NCI-H2196 (cell line): ENCODE measurements around the gene STK39.
"Not testable (repeated sequence)": the region's sequence is repeated elsewhere in the genome, so short reads cannot be mapped to it uniquely, and the experiment has no call there.

ENCODE experiments used
- DNase-seq: peaks from one replicate; lab custom pipeline; 2025; ENCODE audit not compliant: unreplicated experiment; lab: John Stamatoyannopoulos, UW

Gene STK39

GRCh38 chr2:168097431-168097830 lies 150.0 kb downstream of the STK39 start:
- DNase-seq, result no peak

GRCh38 chr2:168096158-168096557 lies 151.2 kb downstream of the STK39 start:
- no peak for DNase-seq

GRCh38 chr2:168091986-168092385 lies 155.4 kb downstream of the STK39 start:
- DNase-seq, result no peak

DNA sequence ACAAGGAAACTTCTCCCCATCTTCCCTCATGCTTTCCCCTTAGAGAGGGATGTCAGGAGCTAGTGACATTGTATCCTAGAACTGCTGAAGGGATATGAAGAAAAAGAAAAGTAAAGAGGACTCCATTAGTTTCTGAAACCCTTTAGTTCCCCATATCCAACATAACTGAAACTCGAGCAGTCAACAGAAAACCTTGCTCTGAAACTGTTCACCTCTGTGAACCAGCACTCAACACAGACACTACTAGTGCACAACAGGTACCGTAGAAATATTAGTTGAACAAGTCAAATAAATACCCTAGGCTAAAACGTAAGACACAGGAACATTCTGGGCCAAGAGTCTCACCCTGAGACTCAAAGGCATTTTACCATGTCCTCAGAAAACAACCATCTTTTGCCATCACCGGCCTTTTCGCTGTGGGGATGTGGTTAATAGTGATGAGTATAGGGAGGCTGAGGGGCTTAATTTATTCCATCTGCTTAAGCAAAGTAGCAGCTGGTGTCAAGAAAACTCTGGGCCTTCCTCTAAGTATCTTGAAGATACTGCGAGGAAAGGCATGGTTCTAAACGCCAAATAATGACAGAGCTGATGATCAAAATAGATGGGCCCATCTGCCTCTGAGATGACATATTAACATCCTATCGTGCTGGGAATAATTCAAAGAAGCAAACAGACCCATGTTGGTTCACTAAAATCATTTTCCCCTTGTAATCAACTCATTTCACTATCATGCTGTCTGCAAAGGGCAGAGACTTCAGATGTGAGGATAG lies 156.8 kb downstream of the STK39 start:
- DNase-seq, result no peak

DNA sequence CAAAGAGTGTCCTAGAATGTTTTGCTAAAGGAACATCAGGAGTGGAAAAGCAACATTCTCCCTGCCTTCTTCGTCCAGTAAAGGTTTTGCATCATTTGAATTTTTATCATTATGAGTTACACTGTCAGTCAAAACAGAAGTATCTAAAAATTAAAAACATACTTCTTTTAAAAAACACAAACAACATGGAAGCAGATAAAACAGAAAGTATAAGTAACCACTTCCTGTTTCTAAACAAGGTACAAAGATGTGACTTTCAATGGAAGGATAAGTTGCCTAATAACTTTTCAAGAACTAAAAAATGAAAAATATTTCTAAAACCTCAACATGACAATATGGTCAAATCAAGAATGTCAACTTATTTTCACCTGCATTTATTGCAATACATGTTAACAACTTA lies 158.2 kb downstream of the STK39 start:
- no peak for DNase-seq

GRCh38 chr2:168087401-168087800 lies 160.0 kb downstream of the STK39 start:
- no peak for DNase-seq

GRCh38 chr2:168086851-168087250 lies 160.5 kb downstream of the STK39 start:
- DNase-seq, result no peak

- DNase-seq, result no peak
Observed at GRCh38 chr2:168085801-168086361, 161.5 kb downstream of the STK39 start.

- no peak for DNase-seq
Observed at GRCh38 chr2:168084288-168084687, 163.1 kb downstream of the STK39 start.

GRCh38 chr2:168081452-168081851 lies 165.9 kb downstream of the STK39 start:
- not testable (repeated sequence) for DNase-seq

DNA sequence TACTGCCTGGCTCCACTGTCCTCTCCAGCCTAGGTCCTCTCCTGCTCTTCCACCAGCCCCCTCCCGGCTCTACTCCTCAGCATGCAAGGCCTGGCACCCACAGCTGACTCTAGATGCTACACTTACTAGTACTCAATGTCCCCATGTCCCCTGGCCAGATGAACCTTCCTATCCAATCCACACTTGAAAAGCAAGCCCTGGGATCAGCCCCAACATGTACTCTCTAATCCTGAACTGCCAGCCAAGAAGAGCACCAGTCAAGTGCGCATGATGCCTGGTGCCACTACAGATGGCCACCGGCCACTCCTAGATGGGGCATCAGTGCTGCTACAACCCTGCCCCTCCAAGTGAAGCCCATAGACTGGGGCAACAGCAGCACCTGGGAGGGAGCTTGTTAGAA lies 168.2 kb downstream of the STK39 start:
- DNase-seq, result no peak

DNA sequence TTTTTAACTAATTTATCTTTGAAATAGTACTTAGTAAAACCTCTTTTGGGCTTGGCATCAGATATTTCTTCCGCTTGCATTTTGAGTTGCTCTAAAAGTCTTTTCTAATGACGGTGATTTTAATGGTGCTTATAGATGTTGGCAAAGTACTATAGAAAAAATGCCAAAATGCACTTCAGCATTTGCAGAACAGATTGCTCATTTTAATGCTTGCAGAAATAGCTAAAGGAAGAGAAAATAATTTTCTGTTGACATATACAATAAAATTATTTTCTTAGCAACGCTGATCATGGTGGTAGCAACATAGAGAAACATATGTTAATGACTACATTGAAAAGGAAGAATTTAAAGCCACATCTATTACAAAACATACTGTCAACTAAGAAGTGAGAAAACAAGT lies 170.7 kb downstream of the STK39 start:
- no peak for DNase-seq

- no peak for DNase-seq
Observed at GRCh38 chr2:168075446-168075845, 171.9 kb downstream of the STK39 start.

DNA sequence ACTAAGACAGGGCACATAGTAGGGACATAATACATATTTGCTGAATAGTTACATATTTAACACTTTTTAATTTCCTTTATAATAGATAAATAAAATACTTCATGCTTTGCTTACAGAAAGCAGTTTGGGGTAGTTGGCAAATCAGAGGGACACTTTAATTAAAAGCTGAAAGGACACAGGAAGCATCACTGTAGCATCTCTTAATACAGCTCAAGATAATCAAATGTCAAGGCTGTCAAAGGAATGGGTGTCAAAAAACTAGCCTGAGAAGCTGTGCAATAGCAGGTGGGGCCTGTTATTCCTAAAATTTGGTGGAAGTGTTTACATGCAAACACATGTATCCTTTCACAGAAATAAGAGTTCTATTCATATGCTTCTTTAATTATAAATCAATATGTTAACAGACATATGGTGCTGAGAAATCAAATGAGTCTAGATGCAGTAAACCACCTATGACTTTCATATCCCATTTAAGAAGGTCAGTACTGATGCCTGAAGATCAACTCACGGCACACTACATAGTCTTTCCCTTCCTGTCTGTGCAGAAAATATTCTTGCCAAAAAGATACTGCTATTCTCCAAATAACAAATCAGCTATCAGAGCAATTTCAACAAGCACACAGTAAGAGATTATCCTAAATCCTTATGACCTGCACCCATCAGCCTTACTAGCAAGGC lies 174.6 kb downstream of the STK39 start:
- no peak for DNase-seq

DNA sequence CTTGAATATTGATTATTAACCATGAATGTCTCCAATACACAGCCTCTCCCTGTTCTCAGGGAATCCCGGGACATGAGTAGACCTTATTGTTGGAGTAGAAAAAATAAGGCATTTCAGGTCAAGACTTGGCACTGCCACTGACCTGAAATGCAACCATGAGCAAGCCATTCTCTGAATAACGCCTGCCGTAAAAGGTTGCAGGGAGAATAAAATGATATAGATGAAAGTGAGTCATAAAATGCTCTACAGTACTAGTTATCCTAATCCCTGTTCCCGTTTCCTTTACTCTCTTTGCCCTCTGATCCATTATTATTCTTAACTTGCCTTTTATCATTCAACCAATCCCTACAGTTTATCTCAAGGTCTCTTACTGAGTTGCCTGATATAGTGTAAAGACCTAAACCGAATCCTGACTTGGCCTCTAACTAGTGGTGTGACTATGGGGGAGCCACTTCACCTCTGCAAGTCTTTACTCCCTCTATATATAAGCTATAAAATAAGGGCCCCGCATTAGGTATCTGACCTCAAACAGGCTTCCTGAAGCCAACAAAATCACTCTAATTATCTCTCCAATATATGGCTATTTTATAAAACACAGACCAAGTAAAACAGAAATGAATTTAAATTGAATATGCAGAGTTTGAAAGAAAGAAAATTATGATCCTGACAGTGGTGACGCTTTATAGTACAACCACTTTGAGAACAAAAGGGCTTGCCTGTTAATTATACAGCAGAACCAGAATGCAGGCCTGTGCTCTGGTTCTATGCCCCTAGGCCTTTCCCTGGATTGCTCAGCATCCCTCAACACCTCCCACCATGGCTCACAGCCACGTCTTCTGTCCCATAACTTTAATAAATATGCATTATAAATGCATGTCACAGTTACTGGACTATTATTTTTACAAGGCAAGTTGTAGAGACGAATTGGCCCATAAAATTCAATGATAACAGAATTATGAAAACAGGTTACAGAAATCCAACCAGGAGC lies 183.1 kb downstream of the STK39 start:
- DNase-seq, result no peak

DNA sequence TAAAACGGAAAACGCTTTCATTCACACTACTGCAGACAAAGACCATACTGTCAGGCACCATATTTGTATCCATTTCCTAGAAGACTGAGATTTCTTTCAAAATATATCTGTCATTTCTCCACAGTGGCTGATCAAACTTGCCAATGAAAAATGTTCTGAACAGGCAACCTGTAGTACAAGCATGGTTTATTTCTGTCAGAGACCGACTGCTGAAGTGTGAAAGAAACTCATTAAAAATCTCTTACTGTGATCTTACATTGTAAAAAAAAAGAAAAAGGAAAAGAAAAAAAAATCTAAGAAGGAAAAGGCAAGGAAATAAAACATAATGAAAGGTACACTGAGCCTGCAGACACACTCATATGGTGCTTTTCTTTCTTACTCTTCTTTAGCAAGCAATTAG lies 184.5 kb downstream of the STK39 start:
- DNase-seq, result no peak

- no peak for DNase-seq
Observed at GRCh38 chr2:168062054-168062453, 185.3 kb downstream of the STK39 start.

DNA sequence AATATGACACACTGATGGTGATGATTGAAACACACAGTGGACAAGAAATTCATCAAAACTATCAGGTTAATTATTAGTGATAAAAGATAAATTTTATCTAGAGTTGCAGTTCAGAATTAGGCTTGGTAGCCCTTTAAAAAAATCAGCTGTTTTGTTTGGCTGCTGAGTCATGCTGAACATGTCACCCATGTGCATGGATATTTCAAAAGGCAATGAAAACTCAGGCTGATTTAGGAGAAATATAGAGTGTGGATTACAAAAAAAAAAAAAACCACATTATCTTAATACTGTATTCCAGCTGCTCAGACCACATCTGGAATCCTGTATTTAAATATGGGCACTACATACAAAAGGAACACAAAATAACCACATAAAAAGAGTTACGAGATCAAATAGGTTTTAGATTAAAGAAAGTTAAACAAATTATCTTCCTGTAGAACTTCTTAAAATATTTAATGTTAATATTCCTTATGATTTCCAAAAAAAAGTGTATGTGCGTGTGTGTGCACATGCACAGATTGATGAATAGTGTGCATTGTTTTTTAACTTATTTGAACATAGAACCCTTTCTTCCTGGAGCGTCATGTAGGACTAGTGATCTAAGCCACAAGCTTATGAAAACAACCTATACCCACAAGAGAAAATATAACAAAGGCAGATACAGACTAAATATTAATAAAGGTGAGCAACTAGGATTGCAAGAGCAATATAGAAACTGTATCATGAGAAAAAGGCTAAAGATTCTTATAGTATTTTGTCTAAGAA lies 186.2 kb downstream of the STK39 start:
- DNase-seq, result no peak

GRCh38 chr2:168059758-168060157 lies 187.6 kb downstream of the STK39 start:
- DNase-seq, result no peak

- no peak for DNase-seq
Observed at GRCh38 chr2:168058675-168059074, 188.7 kb downstream of the STK39 start.
